Measurements from ENCODE around the gene C1QA. TPM values are rescaled to one million over a fixed set of nuclear protein-coding genes. Genes with fewer than 3 reads are reported as not detected.
A peak's percentile ranks its signal among the peaks of the same experiment; 100 is the strongest.

The C1QA gene
- total and polyA plus RNA-seq, 2 donors (not counting 1 experiment from before 2014, with no cell fraction given), result not detected

- no peak for DNase-seq (ENCODE audit: low read depth in 2 of 2)
- Histone ChIP-seq H3K79me2 (ENCODE audit: control insufficient read depth, insufficient read depth, low read length) (no peaks in the 10 kb centered on the region), H3K4me1 (ENCODE audit: control insufficient read depth, extremely low read depth, insufficient read depth, low read length) (no peaks in the 10 kb centered on the region), H3K4me3 (replicated peaks in 1 of 4; ENCODE audit: control extremely low read depth in 1 of 4, insufficient read depth in 1 of 4, low read depth in 3 of 4, low read length in 4 of 4) (no peak overlapping the region), H4K20me1 (ENCODE audit: control insufficient read depth, extremely low read depth, insufficient read depth, low read length) (no peaks in the 10 kb centered on the region), H3K27me3 (ENCODE audit: control insufficient read depth, insufficient read depth, low read length) (peaks cover 31% of the 10 kb centered on the region), H3K27ac (ENCODE audit: insufficient read depth, low read length) (no peak overlapping the region), H3K9me3 (ENCODE audit: control insufficient read depth, insufficient read depth, low read depth, low read length) (no peaks in the 10 kb centered on the region), H3K4me2 (ENCODE audit: extremely low read depth, insufficient read depth, low read length) (no peak overlapping the region), H2AFZ (ENCODE audit: low read length) (no peak overlapping the region), H3K9ac (ENCODE audit: insufficient read depth, low read length) (no peak overlapping the region), H3K36me3 (ENCODE audit: control insufficient read depth, insufficient read depth, low read length) (no peaks in the 10 kb centered on the region)
- TF ChIP-seq CTCF (conservative IDR thresholded peaks at IDR 0.05 in 1 of 2, IDR thresholded peaks at IDR 0.05 in 1 of 2; ENCODE audit: low read depth in 1 of 2, low read length in 2 of 2) (no peak), EZH2 (IDR thresholded peaks at IDR 0.05; ENCODE audit: low read length, missing control alignments) (no peak)
Observed at GRCh38 chr1:22619798-22620197, 16.6 kb upstream of the C1QA start.

GRCh38 chr1:22621761-22622160, 14.7 kb upstream of the C1QA start:
- Histone ChIP-seq H3K36me3 (ENCODE audit: control insufficient read depth, insufficient read depth, low read length) (no peaks in the 10 kb centered on the region), H4K20me1 (ENCODE audit: control insufficient read depth, extremely low read depth, insufficient read depth, low read length) (no peaks in the 10 kb centered on the region), H3K4me1 (ENCODE audit: control insufficient read depth, extremely low read depth, insufficient read depth, low read length) (no peaks in the 10 kb centered on the region), H3K27ac (ENCODE audit: insufficient read depth, low read length) (no peak overlapping the region), H3K9ac (ENCODE audit: insufficient read depth, low read length) (no peak overlapping the region), H3K4me2 (ENCODE audit: extremely low read depth, insufficient read depth, low read length) (no peak overlapping the region), H3K79me2 (ENCODE audit: control insufficient read depth, insufficient read depth, low read length) (no peaks in the 10 kb centered on the region), H3K27me3 (ENCODE audit: control insufficient read depth, insufficient read depth, low read length) (peaks cover 30% of the 10 kb centered on the region), H3K4me3 (replicated peaks in 1 of 4; ENCODE audit: control extremely low read depth in 1 of 4, insufficient read depth in 1 of 4, low read depth in 3 of 4, low read length in 4 of 4) (no peak overlapping the region), H2AFZ (ENCODE audit: low read length) (no peak overlapping the region), H3K9me3 (ENCODE audit: control insufficient read depth, insufficient read depth, low read depth, low read length) (no peaks in the 10 kb centered on the region)
- TF ChIP-seq EZH2 (IDR thresholded peaks at IDR 0.05; ENCODE audit: low read length, missing control alignments) (no peak), CTCF (conservative IDR thresholded peaks at IDR 0.05 in 1 of 2, IDR thresholded peaks at IDR 0.05 in 1 of 2; ENCODE audit: low read depth in 1 of 2, low read length in 2 of 2) (no peak)
- no peak for DNase-seq (ENCODE audit: low read depth in 2 of 2)

GRCh38 chr1:22625262-22625925, 11.0 kb upstream of the C1QA start:
- H3K79me2 ChIP-seq (ENCODE audit: control insufficient read depth, insufficient read depth, low read length), result no peaks in the 10 kb centered on the region
- no peak overlapping the region for H2AFZ ChIP-seq (ENCODE audit: low read length)
- H3K4me2 ChIP-seq (ENCODE audit: extremely low read depth, insufficient read depth, low read length), result no peak overlapping the region
- no peaks in the 10 kb centered on the region for H4K20me1 ChIP-seq (ENCODE audit: control insufficient read depth, extremely low read depth, insufficient read depth, low read length)
- H3K4me3 ChIP-seq (replicated peaks in 1 of 4; ENCODE audit: control extremely low read depth in 1 of 4, insufficient read depth in 1 of 4, low read depth in 3 of 4, low read length in 4 of 4), result no peak overlapping the region
- peaks cover 17% of the 10 kb centered on the region for H3K27me3 ChIP-seq (ENCODE audit: control insufficient read depth, insufficient read depth, low read length)
- DNase-seq (ENCODE audit: low read depth in 2 of 2), result peak; percentile 4
- TF ChIP-seq CTCF (conservative IDR thresholded peaks at IDR 0.05 in 1 of 2, IDR thresholded peaks at IDR 0.05 in 1 of 2; ENCODE audit: low read depth in 1 of 2, low read length in 2 of 2), result no peak
- no peak overlapping the region for H3K9ac ChIP-seq (ENCODE audit: insufficient read depth, low read length)
- no peaks in the 10 kb centered on the region for H3K4me1 ChIP-seq (ENCODE audit: control insufficient read depth, extremely low read depth, insufficient read depth, low read length)
- H3K36me3 ChIP-seq (ENCODE audit: control insufficient read depth, insufficient read depth, low read length), result no peaks in the 10 kb centered on the region
- no peak overlapping the region for H3K27ac ChIP-seq (ENCODE audit: insufficient read depth, low read length)
- H3K9me3 ChIP-seq (ENCODE audit: control insufficient read depth, insufficient read depth, low read depth, low read length), result no peaks in the 10 kb centered on the region

Measured in fibroblast of lung (primary cell).